ENCODE data around the gene GRAMD1A. TPM values are rescaled to one million over a fixed set of nuclear protein-coding genes. Genes with fewer than 3 reads are reported as not detected.

Gene GRAMD1A
- total RNA-seq, 1 donor from 2014 or later, result 88.0 TPM

- DNase-seq (ENCODE audit: low read depth), result no peak
- TF ChIP-seq CTCF (IDR thresholded peaks at IDR 0.05; ENCODE audit: insufficient read depth, low read length, poor library complexity, severe bottlenecking), result no peak
- H3K4me3 ChIP-seq (ENCODE audit: low read depth, low read length), result no peak overlapping the region
- H3K36me3 ChIP-seq (ENCODE audit: control insufficient read depth, insufficient read depth, low read length), result no peaks in the 10 kb centered on the region
- peaks cover 10% of the 10 kb centered on the region for H3K27me3 ChIP-seq (ENCODE audit: control insufficient read depth, insufficient read depth, low read length)
These were observed 59.6 kb downstream of the GRAMD1A start for GRCh38 chr19:35059799-35060091.

DNA sequence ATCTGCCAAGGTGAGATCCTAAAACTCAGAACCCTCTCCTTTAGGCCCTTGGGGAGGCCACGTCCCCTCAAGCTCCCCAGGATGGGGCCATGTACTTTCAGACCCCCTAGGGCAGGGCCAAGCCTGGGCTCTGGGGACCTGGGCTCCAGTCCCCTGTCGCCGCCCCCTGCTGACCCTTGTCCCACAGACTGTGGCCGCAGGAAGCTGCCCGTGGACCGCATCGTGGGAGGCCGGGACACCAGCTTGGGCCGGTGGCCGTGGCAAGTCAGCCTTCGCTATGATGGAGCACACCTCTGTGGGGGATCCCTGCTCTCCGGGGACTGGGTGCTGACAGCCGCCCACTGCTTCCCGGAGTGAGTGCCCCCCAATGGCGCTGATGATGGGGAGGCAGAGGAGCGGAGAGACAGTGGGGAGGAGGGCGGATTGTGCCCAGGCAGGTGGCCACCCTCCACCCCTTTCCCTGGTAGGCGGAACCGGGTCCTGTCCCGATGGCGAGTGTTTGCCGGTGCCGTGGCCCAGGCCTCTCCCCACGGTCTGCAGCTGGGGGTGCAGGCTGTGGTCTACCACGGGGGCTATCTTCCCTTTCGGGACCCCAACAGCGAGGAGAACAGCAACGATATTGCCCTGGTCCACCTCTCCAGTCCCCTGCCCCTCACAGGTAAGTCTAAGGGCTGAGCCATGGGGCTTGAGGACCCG lies 60.2 kb downstream of the GRAMD1A start:
- Histone ChIP-seq H3K36me3 (ENCODE audit: control insufficient read depth, insufficient read depth, low read length) (no peaks in the 10 kb centered on the region), H3K4me3 (ENCODE audit: low read depth, low read length) (no peak overlapping the region), H3K27me3 (ENCODE audit: control insufficient read depth, insufficient read depth, low read length) (peaks cover 10% of the 10 kb centered on the region)
- no peak for DNase-seq (ENCODE audit: low read depth)
- no peak for TF ChIP-seq CTCF (IDR thresholded peaks at IDR 0.05; ENCODE audit: insufficient read depth, low read length, poor library complexity, severe bottlenecking)

DNA sequence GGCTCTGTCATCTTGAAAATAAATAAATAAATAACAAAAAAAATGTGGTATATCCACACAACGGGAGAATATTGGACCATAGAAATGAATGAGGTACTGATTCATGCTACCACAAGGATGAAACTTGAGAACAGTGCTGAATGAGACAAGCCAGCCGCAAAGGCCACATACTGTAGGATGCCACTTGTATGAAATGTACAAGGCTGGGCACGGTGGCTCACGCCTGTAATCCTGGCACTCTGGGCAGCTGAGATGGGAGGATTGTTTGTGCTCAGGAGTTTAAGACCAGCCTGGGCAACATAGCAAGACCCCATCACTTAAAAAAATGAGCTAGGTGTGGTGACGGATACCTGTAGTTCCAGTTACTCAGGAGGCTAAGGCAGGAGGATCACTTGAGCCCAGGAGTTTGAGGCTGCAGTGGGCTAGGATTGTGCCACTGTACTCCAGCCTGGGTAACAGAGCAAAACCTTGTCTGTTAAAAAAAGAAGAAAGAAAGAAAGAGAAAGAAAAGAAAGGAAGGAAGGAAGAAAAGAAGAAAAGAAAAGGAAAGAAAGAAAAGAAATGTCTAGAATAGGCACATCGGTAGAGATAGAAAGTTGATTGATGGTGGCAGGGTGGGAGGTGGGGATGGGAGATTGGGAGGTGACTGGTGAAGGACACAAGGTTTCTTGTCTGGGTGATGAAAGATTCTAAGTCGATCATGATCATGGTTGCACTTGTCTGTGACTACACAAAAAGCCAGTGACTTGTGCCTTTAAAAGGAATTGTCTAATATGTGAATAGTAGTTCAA lies 61.7 kb downstream of the GRAMD1A start:
- TF ChIP-seq CTCF (IDR thresholded peaks at IDR 0.05; ENCODE audit: insufficient read depth, low read length, poor library complexity, severe bottlenecking), result no peak
- Histone ChIP-seq H3K4me3 (ENCODE audit: low read depth, low read length) (no peak overlapping the region), H3K27me3 (ENCODE audit: control insufficient read depth, insufficient read depth, low read length) (no peaks in the 10 kb centered on the region), H3K36me3 (ENCODE audit: control insufficient read depth, insufficient read depth, low read length) (no peaks in the 10 kb centered on the region)
- DNase-seq (ENCODE audit: low read depth), result no peak

DNA sequence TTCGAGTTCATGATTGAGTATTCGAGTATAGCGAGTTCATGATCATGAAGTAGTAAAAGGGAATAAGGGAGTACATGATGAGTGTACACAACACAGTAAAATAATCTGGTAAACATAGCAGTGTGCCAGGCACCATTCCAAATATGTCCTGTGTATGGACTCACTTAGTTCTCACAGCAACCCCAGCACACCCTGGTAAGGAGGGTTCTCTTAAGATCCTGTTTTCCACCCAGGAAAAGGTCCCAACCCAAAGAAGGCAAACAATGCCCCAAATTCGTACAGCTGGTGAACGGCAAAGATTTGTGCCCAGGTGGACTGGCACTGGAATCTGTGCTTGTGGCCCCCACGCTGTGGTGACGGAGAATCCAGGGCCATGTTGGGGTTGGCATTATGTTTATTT lies 62.8 kb downstream of the GRAMD1A start:
- no peaks in the 10 kb centered on the region for H3K36me3 ChIP-seq (ENCODE audit: control insufficient read depth, insufficient read depth, low read length)
- TF ChIP-seq CTCF (IDR thresholded peaks at IDR 0.05; ENCODE audit: insufficient read depth, low read length, poor library complexity, severe bottlenecking), result no peak
- DNase-seq (ENCODE audit: low read depth), result no peak
- no peaks in the 10 kb centered on the region for H3K27me3 ChIP-seq (ENCODE audit: control insufficient read depth, insufficient read depth, low read length)
- no peak overlapping the region for H3K4me3 ChIP-seq (ENCODE audit: low read depth, low read length)

DNA sequence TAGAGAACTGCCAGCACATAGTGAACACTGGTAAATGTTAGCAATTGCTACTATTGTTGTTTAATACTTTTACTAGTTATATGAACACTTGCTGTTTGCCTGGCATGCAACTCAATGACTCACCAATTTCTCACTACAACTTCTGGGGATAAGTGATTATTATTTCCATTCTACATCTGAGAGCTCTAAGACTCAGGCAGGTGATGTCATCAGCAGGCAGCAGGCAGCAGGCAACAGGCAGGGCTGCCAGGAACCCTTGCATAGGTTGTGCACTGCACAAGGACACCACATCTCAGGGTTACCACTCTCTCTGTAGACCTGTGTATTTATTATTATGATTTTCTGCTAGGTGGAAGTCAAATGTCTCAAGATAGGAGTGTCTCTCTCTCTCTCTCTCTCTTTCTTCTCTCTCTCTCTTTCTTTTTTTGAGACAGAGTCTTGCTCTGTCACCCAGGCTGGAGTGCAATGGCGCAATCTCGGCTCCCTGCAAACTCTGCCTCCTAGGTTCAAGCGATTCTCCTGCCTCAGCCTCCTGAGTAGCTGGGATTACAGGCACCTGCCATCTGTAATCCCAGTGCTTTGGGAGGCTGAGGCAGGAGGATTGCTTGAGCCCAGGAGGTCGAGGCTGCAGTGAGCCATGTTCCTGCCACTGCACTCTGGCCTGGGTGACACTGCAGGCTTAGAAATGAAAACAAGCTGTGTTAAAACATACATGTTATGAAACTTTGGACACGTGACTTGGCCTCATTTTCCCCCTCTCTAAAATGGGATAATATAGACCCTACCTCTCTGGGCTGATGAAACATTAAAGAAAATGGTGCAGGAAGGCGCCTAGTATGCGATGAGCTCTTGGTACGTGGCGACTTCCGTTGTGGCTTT lies 64.1 kb downstream of the GRAMD1A start:
- DNase-seq (ENCODE audit: low read depth), result peak; percentile 12
- TF ChIP-seq CTCF (IDR thresholded peaks at IDR 0.05; ENCODE audit: insufficient read depth, low read length, poor library complexity, severe bottlenecking), result no peak
- Histone ChIP-seq H3K27me3 (ENCODE audit: control insufficient read depth, insufficient read depth, low read length) (no peaks in the 10 kb centered on the region), H3K36me3 (ENCODE audit: control insufficient read depth, insufficient read depth, low read length) (no peaks in the 10 kb centered on the region), H3K4me3 (ENCODE audit: low read depth, low read length) (no peak overlapping the region)

All from kidney epithelial cell (primary cell).